ENCODE results near the gene PPP1R1C. TPM values are rescaled to one million over a fixed set of nuclear protein-coding genes. Genes with fewer than 3 reads are reported as not detected.

The PPP1R1C gene
- total and polyA plus RNA-seq, 2 donors (not counting 1 experiment from before 2014, with no cell fraction given): not detected

- CTCF ChIA-PET: interaction anchor here (1.0 kb wide), 1 partner anchor 13 kb away, joined by 6 read pairs; no protein-coding TSS in a partner anchor
- intact Hi-C loops (cut with micrococcal nuclease): loop anchor here (1.0 kb wide), 1 partner anchor 8 kb away; no protein-coding TSS in a partner anchor
Measured at GRCh38 chr2:182081602-182082260, 96.1 kb downstream of the PPP1R1C start.

More at GRCh38 chr2:182081602-182082260, 96.1 kb downstream of the PPP1R1C start:
- Histone ChIP-seq H3K4me2 (replicated peaks; ENCODE audit: low read depth, low read length, poor library complexity, severe bottlenecking) (no peak overlapping the region), H3K4me1 (ENCODE audit: control insufficient read depth in 2 of 2, insufficient read depth in 2 of 2, low read length in 2 of 2) (no peaks in the 10 kb centered on the region), H3K27me3 (replicated peaks in 1 of 4; ENCODE audit: control extremely low read depth in 1 of 4, control insufficient read depth in 3 of 4, insufficient read depth in 4 of 4, low read length in 3 of 4) (no peaks in the 10 kb centered on the region), H3K27ac (ENCODE audit: low read length in 2 of 2) (no peak overlapping the region), H3K36me3 (replicated peaks in 1 of 2; ENCODE audit: control extremely low read depth in 1 of 2, control insufficient read depth in 1 of 2, extremely low read depth in 1 of 2, insufficient read depth in 2 of 2, low read length in 1 of 2) (no peaks in the 10 kb centered on the region), H3K79me2 (ENCODE audit: control insufficient read depth, insufficient read depth, low read length) (no peaks in the 10 kb centered on the region), H2AFZ (ENCODE audit: insufficient read depth, low read depth, low read length, poor library complexity, severe bottlenecking) (no peak overlapping the region), H3K9ac (ENCODE audit: low read length) (no peak overlapping the region), H3K9me3 (ENCODE audit: control extremely low read depth in 1 of 3, control insufficient read depth in 2 of 3, insufficient read depth in 1 of 3, low read length in 2 of 3) (no peaks in the 10 kb centered on the region), H3K4me3 (ENCODE audit: control extremely low read depth in 1 of 5, extremely low read depth in 1 of 5, insufficient read depth in 1 of 5, low read depth in 2 of 5, low read length in 4 of 5) (no peak overlapping the region), H4K20me1 (ENCODE audit: control insufficient read depth, insufficient read depth, low read length, poor library complexity, severe bottlenecking) (no peaks in the 10 kb centered on the region)
- H3K4me1 Mint-ChIP-seq: no peaks in the 10 kb centered on the region
- TF ChIP-seq EZH2 (IDR thresholded peaks at IDR 0.05; ENCODE audit: borderline replicate concordance, insufficient read depth, low read depth, low read length, poor library complexity, severe bottlenecking) (no peak), CTCF (IDR thresholded peaks at IDR 0.05) (no peak)
- WGBS (ENCODE audit: insufficient coverage): no CpG with 5 or more reads among the region's 4 CpGs
- no peak for ATAC-seq (ENCODE audit: low read depth)
- POLR2A ChIA-PET: no interaction called here
- no peak overlapping the region for H3K4me3 Mint-ChIP-seq
- H3K9me3 Mint-ChIP-seq (ENCODE audit: insufficient read depth): no peaks in the 10 kb centered on the region
- no peak for DNase-seq
- H3K27me3 Mint-ChIP-seq: peaks cover 7% of the 10 kb centered on the region
- H3K27ac Mint-ChIP-seq: no peak overlapping the region
